Mesenchymal stem cell (in vitro differentiated cells and primary cell): ENCODE measurements around the gene ZBTB40.

Experiments
- DNase-seq: peaks from one replicate; pipeline ENCODE4 v3.0.0-alpha.2; 2013
- H2AFZ ChIP-seq: one replicate; pipeline ENCODE4 v1.6.1; 2013; ENCODE audit warnings: low read depth, mild to moderate bottlenecking, control low read depth, inconsistent platforms, low read length, moderate library complexity
- H2AK5ac ChIP-seq: 2 replicates; pipeline ENCODE4 v1.6.1; 2013; ENCODE audit warnings: low read length, moderate library complexity, mild to moderate bottlenecking, inconsistent platforms; ENCODE audit not compliant: severe bottlenecking
- H2BK120ac ChIP-seq: one replicate; pipeline ENCODE4 v1.6.1; 2013; ENCODE audit warnings: low read depth, mild to moderate bottlenecking, inconsistent platforms, low read length, moderate library complexity
- H2BK12ac ChIP-seq, 2 experiments: one replicate each; pipeline ENCODE4 v1.6.1; 2013; ENCODE audit warnings: inconsistent platforms in 2 of 2, low read length in 2 of 2, mild to moderate bottlenecking in 2 of 2, moderate library complexity in 2 of 2, control low read depth in 1 of 2
- H2BK15ac ChIP-seq: one replicate; pipeline ENCODE4 v1.6.1; 2013; ENCODE audit warnings: mild to moderate bottlenecking, low read depth, inconsistent platforms; ENCODE audit not compliant: poor library complexity, severe bottlenecking
- H2BK5ac ChIP-seq: 2 replicates; pipeline ENCODE4 v1.6.1; 2013; ENCODE audit warnings: low read depth, mild to moderate bottlenecking, low read length, control low read depth, inconsistent platforms; ENCODE audit not compliant: poor library complexity, severe bottlenecking
- H3K14ac ChIP-seq, 2 experiments: one replicate each; pipeline ENCODE4 v1.6.1; 2013; ENCODE audit warnings: inconsistent platforms in 2 of 2, low read length in 2 of 2, control low read depth in 1 of 2, mild to moderate bottlenecking in 1 of 2, moderate library complexity in 1 of 2
- H3K18ac ChIP-seq, 2 experiments: one replicate each; pipeline ENCODE4 v1.6.1; 2013; ENCODE audit warnings: inconsistent platforms in 2 of 2, low read length in 2 of 2, control low read depth in 1 of 2, low read depth in 1 of 2, mild to moderate bottlenecking in 1 of 2
- H3K23ac ChIP-seq, 2 experiments: one replicate each; pipeline ENCODE4 v1.6.1; 2013; ENCODE audit warnings: inconsistent platforms in 2 of 2, low read length in 2 of 2, mild to moderate bottlenecking in 2 of 2, moderate library complexity in 2 of 2, control low read depth in 1 of 2
- H3K27ac ChIP-seq: 2 replicates; pipeline ENCODE4 v1.5.1; 2013; ENCODE audit warnings: mild to moderate bottlenecking, moderate library complexity, low read length, control low read depth, inconsistent platforms; ENCODE audit not compliant: poor library complexity, severe bottlenecking
- H3K27me3 ChIP-seq, 2 experiments: 2 replicates each; pipeline versions ENCODE4 v1.6.1 to v1.7.0; 2013; ENCODE audit warnings: low read length in 2 of 2, mild to moderate bottlenecking in 2 of 2, moderate library complexity in 2 of 2, control low read depth in 1 of 2, inconsistent platforms in 1 of 2; ENCODE audit not compliant: control insufficient read depth in 1 of 2, insufficient read depth in 1 of 2
- H3K36me3 ChIP-seq, 2 experiments: 2 replicates each; pipeline versions ENCODE4 v1.6.1 to v1.7.0; 2013; ENCODE audit warnings: low read length in 2 of 2, control low read depth in 1 of 2, inconsistent platforms in 1 of 2, low read depth in 1 of 2, mild to moderate bottlenecking in 1 of 2; ENCODE audit not compliant: insufficient read depth in 2 of 2, control insufficient read depth in 1 of 2
- H3K4ac ChIP-seq, 2 experiments: one replicate each; pipeline ENCODE4 v1.6.1; 2013; ENCODE audit warnings: inconsistent platforms in 2 of 2, low read length in 2 of 2, mild to moderate bottlenecking in 2 of 2, moderate library complexity in 2 of 2, control low read depth in 1 of 2, low read depth in 1 of 2
- H3K4me1 ChIP-seq: 2 replicates; pipeline ENCODE4 v1.6.1; 2013; ENCODE audit warnings: low read depth, low read length, control low read depth; ENCODE audit not compliant: control insufficient read depth, insufficient read depth
- H3K4me2 ChIP-seq: 2 replicates; pipeline ENCODE4 v1.6.1; 2013; ENCODE audit warnings: low read length, mild to moderate bottlenecking, inconsistent platforms; ENCODE audit not compliant: poor library complexity, severe bottlenecking
- H3K4me3 ChIP-seq, 2 experiments: 2 replicates each; pipeline versions ENCODE4 v1.5.1 to v1.7.0; 2013; ENCODE audit warnings: low read length in 2 of 2, mild to moderate bottlenecking in 2 of 2, control low read depth in 1 of 2, low read depth in 1 of 2; ENCODE audit not compliant: insufficient read depth in 1 of 2
- H3K79me1 ChIP-seq: replicated peaks from 2 replicates; pipeline ENCODE4 v1.6.1; 2013; ENCODE audit warnings: mild to moderate bottlenecking, control low read depth, low read length, inconsistent platforms; ENCODE audit not compliant: poor library complexity, severe bottlenecking
- H3K9ac ChIP-seq: 2 replicates; pipeline ENCODE4 v1.7.0; 2013; ENCODE audit warnings: mild to moderate bottlenecking, low read length, moderate library complexity
- H3K9me3 ChIP-seq: 2 replicates; pipeline ENCODE4 v1.7.0; 2013; ENCODE audit warnings: mild to moderate bottlenecking, low read length; ENCODE audit not compliant: control insufficient read depth
- H4K8ac ChIP-seq: one replicate; pipeline ENCODE4 v1.6.1; 2013; ENCODE audit warnings: inconsistent platforms, mild to moderate bottlenecking, low read length, moderate library complexity
- H4K91ac ChIP-seq: one replicate; pipeline ENCODE4 v1.6.1; 2013; ENCODE audit warnings: mild to moderate bottlenecking, low read length, inconsistent platforms
- WGBS: methylation state at CpG from one replicate; pipeline ENCODE4 v1.1.7; 2013; ENCODE audit warnings: mixed read lengths; 5-methylcytosine and 5-hydroxymethylcytosine counted together

Gene ZBTB40

DNA sequence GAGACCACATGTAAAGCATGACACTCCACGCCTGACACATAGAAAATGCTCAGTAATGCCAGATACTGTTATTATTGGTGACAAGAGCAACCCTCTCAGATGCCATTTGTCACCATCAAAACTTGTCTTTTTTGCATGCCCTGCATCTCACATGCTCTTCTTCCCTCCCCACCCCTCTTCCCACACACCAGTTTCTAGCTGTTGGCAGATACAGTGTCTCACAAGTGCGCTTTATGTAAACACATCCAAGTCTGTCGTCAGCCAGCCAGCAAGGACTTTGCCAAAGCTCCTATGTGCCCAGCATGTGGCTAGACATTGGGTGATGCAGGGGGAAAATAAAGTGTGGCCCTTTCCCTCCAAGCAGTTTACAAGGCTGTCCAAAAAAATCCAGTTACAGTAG is 66.7 kb downstream of the ZBTB40 start:
- Histone ChIP-seq H2BK120ac (no peak overlapping the region), H3K18ac (no peak overlapping the region), H3K36me3 (peaks cover 52 to 92% of the 10 kb centered on the region in 2 experiments), H3K27ac (no peak overlapping the region), H3K4me1 (peaks cover 5% of the 10 kb centered on the region), H3K9me3 (no peaks in the 10 kb centered on the region), H3K9ac (no peak overlapping the region), H4K91ac (no peak overlapping the region), H3K23ac (no peak overlapping the region), H3K4me3 (no peak overlapping the region), H2BK5ac (no peak overlapping the region), H3K79me1 (no peaks in the 10 kb centered on the region), H3K14ac (no peak overlapping the region), H2BK15ac (no peak overlapping the region), H4K8ac (no peak overlapping the region), H3K4me2 (no peak overlapping the region), H3K4ac (no peak overlapping the region), H3K27me3 (no peaks in the 10 kb centered on the region), H2AFZ (no peak overlapping the region), H2BK12ac (no peak overlapping the region), H2AK5ac (no peak overlapping the region)
- DNase-seq, result no peak
- 85% methylated on average over 3 of the region's 3 CpGs for WGBS

DNA sequence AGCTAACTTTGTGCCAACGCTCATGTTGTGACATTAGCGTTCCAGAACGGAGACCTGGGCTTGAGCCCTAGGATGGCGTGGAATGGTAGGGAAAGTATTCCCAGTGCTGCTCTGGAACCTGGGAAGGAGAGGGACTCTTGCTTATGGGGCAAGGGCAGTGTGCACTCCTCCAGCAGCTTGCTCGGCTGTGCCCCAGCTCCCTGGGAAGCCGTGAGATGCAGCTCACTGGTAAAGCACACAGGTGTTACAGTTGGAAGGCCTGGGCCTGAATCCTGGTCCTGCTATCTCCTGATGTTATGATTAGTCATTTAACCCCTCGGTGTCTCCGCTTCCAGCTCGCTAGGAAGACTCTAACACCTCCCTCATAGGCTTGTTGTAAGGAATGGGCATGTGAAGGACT is 69.2 kb downstream of the ZBTB40 start:
- H2AK5ac ChIP-seq, result no peak overlapping the region

DNA sequence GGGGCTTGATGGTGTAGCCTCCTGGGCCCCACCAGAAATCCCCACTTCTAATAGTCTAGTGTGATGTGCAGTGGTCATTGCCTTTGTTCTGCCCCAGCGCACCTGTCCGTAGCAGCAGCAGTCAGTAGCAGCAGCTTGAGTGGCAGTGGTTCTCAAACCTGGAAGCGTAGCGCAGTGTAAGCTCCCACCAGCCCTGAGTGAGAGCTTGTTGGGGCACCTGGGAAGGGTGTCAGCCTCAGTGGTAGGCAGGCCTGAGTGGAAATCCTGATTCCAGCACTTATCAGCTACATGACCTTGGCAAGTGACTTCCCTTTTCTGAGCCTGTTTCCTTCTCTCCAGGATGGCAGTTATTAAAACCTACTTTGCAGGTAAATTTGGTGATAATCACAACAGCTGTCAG is 70.0 kb downstream of the ZBTB40 start:
- H3K4me1 ChIP-seq, result peaks cover 5% of the 10 kb centered on the region
- no peak overlapping the region for H4K8ac ChIP-seq
- no peaks in the 10 kb centered on the region for H3K9me3 ChIP-seq
- no peak overlapping the region for H3K4me3 ChIP-seq
- H3K79me1 ChIP-seq, result no peaks in the 10 kb centered on the region
- H4K91ac ChIP-seq, result no peak overlapping the region
- H3K27me3 ChIP-seq, result no peaks in the 10 kb centered on the region
- no peak overlapping the region for H3K27ac ChIP-seq
- H3K9ac ChIP-seq, result no peak overlapping the region
- no peak overlapping the region for H3K18ac ChIP-seq
- no peak overlapping the region for H3K14ac ChIP-seq
- no peak overlapping the region for H3K4me2 ChIP-seq
- H2AFZ ChIP-seq, result no peak overlapping the region
- no peak overlapping the region for H2BK120ac ChIP-seq
- H3K36me3 ChIP-seq, result peaks cover 59 to 91% of the 10 kb centered on the region in 2 experiments
- no peak for DNase-seq
- no peak overlapping the region for H2BK15ac ChIP-seq
- H3K23ac ChIP-seq, result no peak overlapping the region
- no peak overlapping the region for H2AK5ac ChIP-seq
- H3K4ac ChIP-seq, result peak overlapping the region in 1 of 2 experiments; percentile 2
- no peak overlapping the region for H2BK12ac ChIP-seq
- no peak overlapping the region for H2BK5ac ChIP-seq
- WGBS, result 97% methylated on average over 4 of the region's 4 CpGs

More for the DNA sequence above, 69.2 kb downstream of the ZBTB40 start:
- 93% methylated on average over 8 of the region's 9 CpGs for WGBS
- Histone ChIP-seq H4K8ac (no peak overlapping the region), H2BK12ac (no peak overlapping the region), H2AFZ (no peak overlapping the region), H4K91ac (no peak overlapping the region), H2BK15ac (no peak overlapping the region), H3K23ac (no peak overlapping the region), H3K18ac (no peak overlapping the region), H3K79me1 (no peaks in the 10 kb centered on the region), H3K36me3 (peaks cover 57 to 91% of the 10 kb centered on the region in 2 experiments), H3K9ac (no peak overlapping the region), H3K9me3 (no peaks in the 10 kb centered on the region), H3K4me3 (no peak overlapping the region), H3K14ac (no peak overlapping the region), H3K27me3 (no peaks in the 10 kb centered on the region), H3K4me2 (no peak overlapping the region), H3K4me1 (peaks cover 5% of the 10 kb centered on the region), H3K4ac (no peak overlapping the region), H2BK5ac (no peak overlapping the region), H2BK120ac (no peak overlapping the region), H3K27ac (no peak overlapping the region)
- DNase-seq, result no peak

DNA sequence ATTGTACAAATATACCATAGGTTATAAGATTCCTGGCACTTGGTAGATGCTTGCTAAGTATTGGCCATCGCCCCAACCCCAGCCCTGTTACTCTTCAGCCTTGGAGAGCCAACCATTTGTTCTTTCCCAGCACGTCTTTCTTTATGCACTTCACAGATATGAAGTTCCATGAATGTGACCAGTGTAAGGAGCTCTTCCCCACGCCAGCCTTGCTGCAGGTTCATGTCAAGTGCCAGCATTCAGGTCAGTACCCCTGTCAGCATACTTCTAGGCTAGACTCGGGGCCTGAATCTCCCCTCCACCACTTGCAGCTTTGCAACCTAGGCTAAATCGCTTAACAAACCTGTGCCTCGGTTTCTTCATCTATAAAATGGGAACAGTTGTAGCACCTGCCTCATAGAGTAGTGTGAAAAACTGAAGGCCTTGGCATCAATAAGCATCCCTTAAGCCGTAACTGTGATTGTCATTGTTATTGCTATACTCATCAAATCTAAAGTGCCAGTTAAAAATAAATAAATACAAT is 70.6 kb downstream of the ZBTB40 start:
- Histone ChIP-seq H3K27me3 (no peaks in the 10 kb centered on the region), H3K9me3 (no peaks in the 10 kb centered on the region), H3K27ac (no peak overlapping the region), H3K4me2 (no peak overlapping the region), H2BK120ac (no peak overlapping the region), H3K18ac (no peak overlapping the region), H3K9ac (no peak overlapping the region), H4K8ac (no peak overlapping the region), H2BK5ac (no peak overlapping the region), H3K4me3 (no peak overlapping the region), H2BK12ac (no peak overlapping the region), H3K79me1 (no peaks in the 10 kb centered on the region), H2BK15ac (no peak overlapping the region), H3K23ac (no peak overlapping the region), H3K14ac (no peak overlapping the region), H4K91ac (no peak overlapping the region), H2AK5ac (no peak overlapping the region), H3K4ac (no peak overlapping the region), H3K4me1 (peaks cover 3% of the 10 kb centered on the region), H2AFZ (no peak overlapping the region), H3K36me3 (peaks cover 59 to 88% of the 10 kb centered on the region in 2 experiments)
- no peak for DNase-seq
- WGBS, result 98% methylated on average over 3 of the region's 7 CpGs
